ENCODE results near the gene HOOK2. TPM values are rescaled to one million over a fixed set of nuclear protein-coding genes. Genes with fewer than 3 reads are reported as not detected.
A peak's percentile ranks its signal among the peaks of the same experiment; 100 is the strongest.
"Not testable (repeated sequence)": the region's sequence is repeated elsewhere in the genome, so short reads cannot be mapped to it uniquely, and the experiment has no call there.

The HOOK2 gene
- polyA plus RNA-seq, 2 donors: 47.9 to 103 TPM

DNA sequence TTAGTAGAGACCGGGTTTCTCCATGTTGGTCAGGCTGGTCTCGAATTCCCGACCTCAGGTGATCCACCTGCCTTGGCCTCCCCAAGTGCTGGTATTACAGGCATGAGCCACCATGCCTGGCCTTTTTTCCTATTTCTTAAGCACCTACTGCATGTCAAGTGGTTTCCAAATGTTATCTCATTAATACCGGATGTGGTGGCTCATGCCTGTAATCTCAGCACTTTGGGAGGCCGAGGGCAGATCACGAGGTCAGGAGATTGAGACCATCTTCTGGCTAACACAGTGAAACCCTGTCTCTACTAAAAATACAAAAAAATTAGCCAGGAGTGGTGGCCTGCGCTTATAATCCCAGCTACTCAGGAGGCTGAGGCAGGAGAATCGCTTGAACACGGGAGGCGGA is 49.7 kb downstream of the HOOK2 start:
- not testable (repeated sequence) for H3K4me3 ChIP-seq (ENCODE audit: low read depth in 1 of 2, low read length in 2 of 2); H3K9me3 ChIP-seq (ENCODE audit: control insufficient read depth in 2 of 2, insufficient read depth in 1 of 2, low read depth in 1 of 2, low read length in 1 of 2); H3K4me1 ChIP-seq (ENCODE audit: control insufficient read depth in 2 of 2, insufficient read depth in 2 of 2, low read length in 1 of 2); H3K27me3 ChIP-seq (ENCODE audit: control insufficient read depth in 1 of 2, insufficient read depth in 2 of 2, low read length in 2 of 2); H3K27ac ChIP-seq (ENCODE audit: low read depth in 2 of 2, low read length in 1 of 2)
- H3K36me3 ChIP-seq (ENCODE audit: control insufficient read depth in 2 of 2, insufficient read depth in 2 of 2, low read length in 1 of 2): peaks cover 4 to 19% of the 10 kb centered on the region in 2 donors
- WGBS, 2 donors: 94 to 95% methylated on average over 10 of the region's 10 CpGs

DNA sequence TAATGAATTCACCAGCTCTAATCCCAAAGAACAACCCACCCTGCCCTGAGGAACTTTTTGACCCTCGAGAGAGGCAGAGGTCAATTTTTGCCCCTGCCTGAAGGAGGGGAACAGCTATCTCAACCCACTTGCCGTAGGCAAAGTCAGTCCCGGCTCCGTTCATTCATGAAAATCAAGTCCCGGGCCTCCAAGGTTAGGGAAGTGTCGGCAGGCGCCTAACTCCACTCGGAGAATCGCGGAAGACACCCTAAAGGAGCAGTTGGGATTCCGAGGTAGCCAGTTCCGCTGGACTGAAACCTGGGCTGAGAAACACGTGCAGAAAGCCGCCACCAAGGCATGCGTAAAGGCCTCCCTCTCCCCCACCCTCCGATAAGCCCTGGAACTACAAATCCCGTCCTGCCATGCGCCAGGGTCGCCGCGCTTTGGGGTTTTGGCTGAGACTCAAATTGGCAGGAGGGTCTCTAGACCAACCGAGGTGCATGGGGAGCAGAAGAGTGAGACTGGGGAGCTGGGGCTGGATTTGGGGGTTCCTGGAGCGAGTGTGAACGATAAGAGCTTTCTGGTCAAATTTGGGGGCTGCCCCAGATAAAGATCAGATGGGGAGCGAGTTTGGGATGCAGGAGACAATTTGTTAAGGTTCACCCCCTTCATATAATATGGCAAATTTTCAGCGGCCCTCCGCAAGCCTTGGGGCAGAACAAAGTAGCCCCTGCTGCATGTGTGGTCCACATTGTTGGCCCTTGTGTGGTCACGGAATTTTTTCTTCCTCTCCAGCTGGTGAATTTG is 51.5 kb downstream of the HOOK2 start, which contains the start of gene TNPO2:
Gene TNPO2, minus strand, starts transcription at position 292 of the 786 bp plus-strand sequence. CDS start 2,955 bp downstream, outside the sequence.
- WGBS, 2 donors: 3% methylated on average over 28 of the region's 28 CpGs
- H3K9me3 ChIP-seq (ENCODE audit: control insufficient read depth in 2 of 2, insufficient read depth in 1 of 2, low read depth in 1 of 2, low read length in 1 of 2): no peaks in the 10 kb centered on the region
- no peaks in the 10 kb centered on the region for H3K27me3 ChIP-seq (ENCODE audit: control insufficient read depth in 1 of 2, insufficient read depth in 2 of 2, low read length in 2 of 2)
- H3K27ac ChIP-seq (ENCODE audit: low read depth in 2 of 2, low read length in 1 of 2): peak within 1 kb of the TSS; percentile 71 to 98
- peak within 1 kb of the TSS; percentile 51 to 83 for H3K4me3 ChIP-seq (ENCODE audit: low read depth in 1 of 2, low read length in 2 of 2)
- peaks cover 0 to 11% of the 10 kb centered on the region in 2 donors for H3K36me3 ChIP-seq (ENCODE audit: control insufficient read depth in 2 of 2, insufficient read depth in 2 of 2, low read length in 1 of 2)
- peaks cover 0 to 6% of the 10 kb centered on the region in 2 donors for H3K4me1 ChIP-seq (ENCODE audit: control insufficient read depth in 2 of 2, insufficient read depth in 2 of 2, low read length in 1 of 2)

DNA sequence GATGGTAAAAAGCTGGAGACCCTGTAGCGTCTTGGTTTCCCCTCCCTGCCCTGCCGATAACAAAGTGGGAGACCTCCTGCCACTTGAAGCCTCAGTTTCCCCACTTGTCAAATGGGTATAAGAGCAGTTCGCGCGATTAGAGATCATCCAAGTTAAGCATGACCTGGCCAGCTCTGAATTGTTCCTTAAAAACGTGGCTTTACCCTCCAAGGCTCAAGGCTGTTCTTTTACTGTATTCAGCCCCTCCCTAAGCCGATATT is 52.0 kb downstream of the HOOK2 start:
- H3K27ac ChIP-seq (ENCODE audit: low read depth in 2 of 2, low read length in 1 of 2): peak overlapping the region; percentile 71 to 98
- WGBS, 2 donors: 0 to 1% methylated on average over 7 of the region's 7 CpGs
- peak overlapping the region; percentile 51 to 83 for H3K4me3 ChIP-seq (ENCODE audit: low read depth in 1 of 2, low read length in 2 of 2)
- H3K4me1 ChIP-seq (ENCODE audit: control insufficient read depth in 2 of 2, insufficient read depth in 2 of 2, low read length in 1 of 2): peaks cover 0 to 8% of the 10 kb centered on the region in 2 donors
- H3K27me3 ChIP-seq (ENCODE audit: control insufficient read depth in 1 of 2, insufficient read depth in 2 of 2, low read length in 2 of 2): no peaks in the 10 kb centered on the region
- peaks cover 0 to 12% of the 10 kb centered on the region in 2 donors for H3K36me3 ChIP-seq (ENCODE audit: control insufficient read depth in 2 of 2, insufficient read depth in 2 of 2, low read length in 1 of 2)
- no peaks in the 10 kb centered on the region for H3K9me3 ChIP-seq (ENCODE audit: control insufficient read depth in 2 of 2, insufficient read depth in 1 of 2, low read depth in 1 of 2, low read length in 1 of 2)

DNA sequence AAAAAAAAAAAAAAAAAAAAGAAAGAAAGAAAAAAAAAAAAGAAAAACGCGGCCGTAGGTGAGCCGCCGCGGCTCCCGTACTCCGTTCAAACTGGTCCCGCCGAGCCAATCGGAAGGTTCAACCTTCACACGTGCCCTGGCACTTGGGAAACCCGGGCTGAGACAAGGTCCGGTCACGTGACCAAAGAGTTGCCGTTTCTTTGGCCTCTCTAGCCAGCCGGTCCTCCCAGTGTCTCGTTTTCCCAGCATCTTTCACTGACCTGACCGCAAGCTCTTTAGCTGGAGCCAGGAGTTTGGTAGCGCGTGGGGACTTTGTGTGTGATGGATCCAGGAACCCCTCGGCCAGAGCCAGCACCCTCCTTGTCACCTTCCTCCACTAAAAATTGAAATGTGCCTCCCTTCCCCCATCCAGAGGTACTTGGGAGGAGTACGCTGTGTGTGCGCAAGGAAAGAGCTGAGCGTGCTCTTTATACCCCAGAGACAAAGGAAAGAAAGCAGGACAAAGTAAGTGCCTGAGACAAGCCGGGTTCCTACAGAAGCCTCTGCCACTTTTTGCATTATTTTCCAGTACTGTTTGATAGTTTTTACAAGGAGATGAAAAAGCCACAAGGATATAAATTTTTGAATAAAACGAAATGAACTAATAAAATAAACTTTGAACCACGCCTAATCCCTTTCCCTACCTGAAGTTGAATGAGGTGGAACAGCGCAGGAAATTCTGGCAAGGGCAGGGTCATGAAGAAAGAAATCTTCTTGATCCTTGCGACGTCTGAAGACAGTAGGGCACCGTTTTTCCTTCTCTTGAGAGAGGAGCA is 52.6 kb downstream of the HOOK2 start:
- Histone ChIP-seq H3K4me1 (ENCODE audit: control insufficient read depth in 2 of 2, insufficient read depth in 2 of 2, low read length in 1 of 2) (peaks cover 0 to 8% of the 10 kb centered on the region in 2 donors), H3K4me3 (ENCODE audit: low read depth in 1 of 2, low read length in 2 of 2) (peak overlapping the region; percentile 63 to 83), H3K9me3 (ENCODE audit: control insufficient read depth in 2 of 2, insufficient read depth in 1 of 2, low read depth in 1 of 2, low read length in 1 of 2) (no peaks in the 10 kb centered on the region), H3K27me3 (ENCODE audit: control insufficient read depth in 1 of 2, insufficient read depth in 2 of 2, low read length in 2 of 2) (no peaks in the 10 kb centered on the region), H3K36me3 (ENCODE audit: control insufficient read depth in 2 of 2, insufficient read depth in 2 of 2, low read length in 1 of 2) (peaks cover 0 to 10% of the 10 kb centered on the region in 2 donors), H3K27ac (ENCODE audit: low read depth in 2 of 2, low read length in 1 of 2) (peak overlapping the region; percentile 93 to 98)
- WGBS, 2 donors: 1% methylated on average over 29 to 32 of the region's 32 CpGs

DNA sequence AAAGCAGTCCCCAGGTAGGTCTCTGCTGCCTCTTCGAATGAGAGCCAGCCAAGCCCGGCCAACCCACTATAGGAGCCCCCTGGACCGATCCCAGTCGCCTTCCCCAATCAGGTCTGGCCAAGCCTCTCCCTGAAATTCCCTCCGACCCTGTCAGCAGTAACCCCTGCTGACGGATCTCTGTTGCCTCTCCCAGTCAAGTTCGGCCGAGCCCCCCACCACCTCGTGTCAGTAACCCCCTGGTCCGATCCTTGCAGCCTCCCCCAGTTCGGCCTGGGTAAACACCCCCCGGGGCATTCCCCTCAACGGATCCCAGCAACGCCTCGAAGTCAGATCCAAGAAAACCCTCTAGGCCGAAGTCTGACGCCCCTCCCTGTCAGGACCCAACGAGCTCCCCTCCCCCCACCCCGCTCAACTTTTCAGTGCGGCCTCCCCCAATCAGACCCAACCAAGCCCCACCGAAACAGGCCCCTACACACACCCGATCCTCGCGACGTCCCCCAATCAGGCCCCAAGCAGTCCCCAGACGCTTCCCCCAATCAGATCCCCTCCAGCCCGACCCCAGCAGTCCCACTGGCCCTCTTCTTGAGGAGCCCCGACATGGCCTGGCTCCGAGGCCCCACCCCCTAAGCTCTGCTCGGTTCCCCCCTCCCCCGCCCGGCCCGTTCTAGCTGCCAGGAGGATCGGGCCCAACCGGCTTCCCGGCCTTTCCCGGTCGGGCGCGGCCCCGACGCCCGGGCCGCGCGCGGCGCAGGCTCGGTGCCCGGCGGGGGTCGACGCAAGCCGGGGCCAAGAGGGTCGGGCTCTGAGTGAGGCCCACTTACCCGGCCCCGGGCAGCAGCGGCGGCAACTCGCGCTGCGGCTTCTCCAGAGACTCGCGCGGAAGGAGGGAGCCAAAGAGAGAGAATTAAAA is 53.4 kb downstream of the HOOK2 start:
- Histone ChIP-seq H3K27ac (ENCODE audit: low read depth in 2 of 2, low read length in 1 of 2) (peak overlapping the region; percentile 93 to 98), H3K27me3 (ENCODE audit: control insufficient read depth in 1 of 2, insufficient read depth in 2 of 2, low read length in 2 of 2) (no peaks in the 10 kb centered on the region), H3K36me3 (ENCODE audit: control insufficient read depth in 2 of 2, insufficient read depth in 2 of 2, low read length in 1 of 2) (peaks cover 0 to 8% of the 10 kb centered on the region in 2 donors), H3K9me3 (ENCODE audit: control insufficient read depth in 2 of 2, insufficient read depth in 1 of 2, low read depth in 1 of 2, low read length in 1 of 2) (no peaks in the 10 kb centered on the region), H3K4me3 (ENCODE audit: low read depth in 1 of 2, low read length in 2 of 2) (peak overlapping the region; percentile 63 to 83), H3K4me1 (ENCODE audit: control insufficient read depth in 2 of 2, insufficient read depth in 2 of 2, low read length in 1 of 2) (peaks cover 0 to 8% of the 10 kb centered on the region in 2 donors)
- WGBS, 2 donors: 1% methylated on average over 60 to 65 of the region's 65 CpGs

DNA sequence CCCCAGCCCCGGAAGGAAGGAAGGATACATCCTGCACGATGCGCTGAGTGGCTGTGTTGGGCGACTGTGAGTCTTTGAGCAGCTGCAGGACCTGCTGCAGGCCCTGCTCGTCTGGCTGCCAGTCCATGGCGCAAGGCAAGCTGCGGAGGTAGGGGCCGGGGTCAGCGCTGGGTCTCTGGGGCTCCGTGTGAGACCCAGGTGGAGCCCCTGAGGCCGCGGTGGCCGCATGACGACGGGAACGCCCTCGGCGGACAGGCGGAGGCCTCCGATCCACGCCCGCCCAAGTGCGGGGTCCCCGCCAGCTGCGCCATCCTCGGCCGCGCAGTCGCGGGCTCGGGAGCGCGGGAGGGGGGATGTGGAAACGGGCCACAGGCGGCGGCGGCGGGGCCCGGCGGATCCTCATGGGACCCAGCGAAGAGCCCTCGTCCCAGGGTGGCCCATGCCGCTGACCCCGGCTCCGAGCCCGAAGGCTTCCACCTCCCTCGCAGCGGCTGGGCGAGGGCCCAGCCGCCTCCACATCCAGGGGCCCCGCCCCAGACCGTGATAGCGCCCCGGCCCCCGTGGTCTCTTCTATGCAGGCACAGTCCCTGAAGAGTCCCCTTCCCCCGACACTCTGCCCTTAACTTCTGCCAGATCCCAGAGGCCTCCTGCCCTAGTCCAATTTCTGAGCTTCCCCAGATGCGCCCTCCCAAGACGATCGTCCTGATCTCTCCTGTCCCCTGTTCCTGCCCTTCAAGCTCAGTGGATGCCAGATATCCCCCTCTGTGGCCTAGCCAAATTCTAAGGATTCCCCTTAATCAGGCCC is 54.3 kb downstream of the HOOK2 start:
- peak overlapping the region; percentile 93 to 98 for H3K27ac ChIP-seq (ENCODE audit: low read depth in 2 of 2, low read length in 1 of 2)
- H3K27me3 ChIP-seq (ENCODE audit: control insufficient read depth in 1 of 2, insufficient read depth in 2 of 2, low read length in 2 of 2): no peaks in the 10 kb centered on the region
- peaks cover 0 to 11% of the 10 kb centered on the region in 2 donors for H3K36me3 ChIP-seq (ENCODE audit: control insufficient read depth in 2 of 2, insufficient read depth in 2 of 2, low read length in 1 of 2)
- H3K4me3 ChIP-seq (ENCODE audit: low read depth in 1 of 2, low read length in 2 of 2): peak overlapping the region; percentile 63 to 83
- peaks cover 0 to 8% of the 10 kb centered on the region in 2 donors for H3K4me1 ChIP-seq (ENCODE audit: control insufficient read depth in 2 of 2, insufficient read depth in 2 of 2, low read length in 1 of 2)
- 3 to 5% methylated on average over 45 to 59 of the region's 59 CpGs for WGBS, 2 donors
- H3K9me3 ChIP-seq (ENCODE audit: control insufficient read depth in 2 of 2, insufficient read depth in 1 of 2, low read depth in 1 of 2, low read length in 1 of 2): no peaks in the 10 kb centered on the region

DNA sequence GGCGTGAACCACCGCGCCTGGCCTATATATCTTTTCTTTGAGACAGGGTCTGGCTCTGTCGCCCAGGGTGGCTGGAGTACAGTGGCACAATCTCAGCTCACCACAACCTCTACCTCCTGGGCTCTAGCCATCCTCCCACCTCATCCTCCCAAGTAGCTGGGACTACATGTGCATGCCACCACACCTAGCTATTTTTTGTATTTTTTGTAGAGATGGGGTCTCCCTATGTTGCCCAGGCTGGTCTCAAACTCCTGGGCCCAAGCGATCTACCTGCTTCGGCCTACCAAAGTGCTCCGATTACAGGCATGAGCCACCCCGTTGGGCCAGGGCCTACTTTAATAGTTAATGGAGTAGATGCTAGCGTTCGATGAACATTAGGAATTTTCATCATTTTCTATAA is 55.1 kb downstream of the HOOK2 start:
- Histone ChIP-seq H3K27me3 (ENCODE audit: control insufficient read depth in 1 of 2, insufficient read depth in 2 of 2, low read length in 2 of 2) (no peaks in the 10 kb centered on the region), H3K27ac (ENCODE audit: low read depth in 2 of 2, low read length in 1 of 2) (no peak overlapping the region), H3K9me3 (ENCODE audit: control insufficient read depth in 2 of 2, insufficient read depth in 1 of 2, low read depth in 1 of 2, low read length in 1 of 2) (no peaks in the 10 kb centered on the region), H3K4me1 (ENCODE audit: control insufficient read depth in 2 of 2, insufficient read depth in 2 of 2, low read length in 1 of 2) (peaks cover 0 to 8% of the 10 kb centered on the region in 2 donors), H3K36me3 (ENCODE audit: control insufficient read depth in 2 of 2, insufficient read depth in 2 of 2, low read length in 1 of 2) (peaks cover 0 to 15% of the 10 kb centered on the region in 2 donors), H3K4me3 (ENCODE audit: low read depth in 1 of 2, low read length in 2 of 2) (no peak overlapping the region)
- 80 to 91% methylated on average over 10 of the region's 10 CpGs for WGBS, 2 donors

DNA sequence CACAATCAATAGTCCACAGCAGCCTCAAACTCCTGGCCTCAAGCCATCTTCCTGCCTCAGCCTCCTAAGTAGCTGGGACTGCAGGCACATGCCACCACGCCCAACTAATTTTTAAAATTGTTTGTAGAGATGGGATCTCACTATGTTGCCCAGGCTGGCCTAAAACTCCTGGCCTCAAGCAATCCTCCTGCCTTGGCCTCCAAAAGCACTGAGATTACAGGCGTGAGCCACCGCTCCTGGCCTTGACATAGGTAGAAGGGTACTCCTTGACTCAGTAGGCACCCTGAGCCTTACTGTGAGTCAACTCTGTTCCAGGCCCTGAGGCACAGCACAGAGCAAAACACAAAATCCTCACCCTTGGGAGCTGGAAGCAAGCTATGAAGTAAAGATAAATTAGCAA is 59.4 kb downstream of the HOOK2 start:
- H3K27me3 ChIP-seq (ENCODE audit: control insufficient read depth in 1 of 2, insufficient read depth in 2 of 2, low read length in 2 of 2): no peaks in the 10 kb centered on the region
- WGBS, 2 donors: 96 to 99% methylated on average over 3 of the region's 3 CpGs
- no peak overlapping the region for H3K4me3 ChIP-seq (ENCODE audit: low read depth in 1 of 2, low read length in 2 of 2)
- peaks cover 0 to 7% of the 10 kb centered on the region in 2 donors for H3K4me1 ChIP-seq (ENCODE audit: control insufficient read depth in 2 of 2, insufficient read depth in 2 of 2, low read length in 1 of 2)
- no peaks in the 10 kb centered on the region for H3K9me3 ChIP-seq (ENCODE audit: control insufficient read depth in 2 of 2, insufficient read depth in 1 of 2, low read depth in 1 of 2, low read length in 1 of 2)
- peaks cover 14 to 37% of the 10 kb centered on the region in 2 donors for H3K36me3 ChIP-seq (ENCODE audit: control insufficient read depth in 2 of 2, insufficient read depth in 2 of 2, low read length in 1 of 2)
- no peak overlapping the region for H3K27ac ChIP-seq (ENCODE audit: low read depth in 2 of 2, low read length in 1 of 2)
